ENCODE results near the gene CCDC81.
"Not testable (repeated sequence)": the region's sequence is repeated elsewhere in the genome, so short reads cannot be mapped to it uniquely, and the experiment has no call there.

Gene CCDC81

GRCh38 chr11:86398106-86398505, 23.4 kb downstream of the CCDC81 start:
- no peak overlapping the region for H3K4me3 ChIP-seq (ENCODE audit: low read depth, low read length)
- no peak for TF ChIP-seq CTCF (IDR thresholded peaks at IDR 0.05; ENCODE audit: low read depth, low read length, missing control alignments)
- no peak for DNase-seq (ENCODE audit: low read depth)

- H3K4me3 ChIP-seq (ENCODE audit: low read depth, low read length): no peak overlapping the region
- no peak for DNase-seq (ENCODE audit: low read depth)
- no peak for TF ChIP-seq CTCF (IDR thresholded peaks at IDR 0.05; ENCODE audit: low read depth, low read length, missing control alignments)
These were observed 28.8 kb downstream of the CCDC81 start for GRCh38 chr11:86403458-86403857.

- TF ChIP-seq CTCF (IDR thresholded peaks at IDR 0.05; ENCODE audit: low read depth, low read length, missing control alignments): no peak
- no peak overlapping the region for H3K4me3 ChIP-seq (ENCODE audit: low read depth, low read length)
- DNase-seq (ENCODE audit: low read depth): no peak
These were observed 34.2 kb downstream of the CCDC81 start for GRCh38 chr11:86408845-86409244.

- H3K4me3 ChIP-seq (ENCODE audit: low read depth, low read length): no peak overlapping the region
- TF ChIP-seq CTCF (IDR thresholded peaks at IDR 0.05; ENCODE audit: low read depth, low read length, missing control alignments): no peak
- no peak for DNase-seq (ENCODE audit: low read depth)
These were observed 39.3 kb downstream of the CCDC81 start for GRCh38 chr11:86414032-86414431.

GRCh38 chr11:86415026-86415425, 40.3 kb downstream of the CCDC81 start:
- DNase-seq (ENCODE audit: low read depth): no peak
- TF ChIP-seq CTCF (IDR thresholded peaks at IDR 0.05; ENCODE audit: low read depth, low read length, missing control alignments): no peak
- H3K4me3 ChIP-seq (ENCODE audit: low read depth, low read length): no peak overlapping the region

GRCh38 chr11:86416494-86416893, 41.8 kb downstream of the CCDC81 start:
- no peak for DNase-seq (ENCODE audit: low read depth)
- H3K4me3 ChIP-seq (ENCODE audit: low read depth, low read length): no peak overlapping the region

GRCh38 chr11:86416951-86417350, 42.3 kb downstream of the CCDC81 start:
- not testable (repeated sequence) for H3K4me3 ChIP-seq (ENCODE audit: low read depth, low read length); DNase-seq (ENCODE audit: low read depth)

More at GRCh38 chr11:86416494-86416893, 41.8 kb downstream of the CCDC81 start:
- no peak for TF ChIP-seq CTCF (IDR thresholded peaks at IDR 0.05; ENCODE audit: low read depth, low read length, missing control alignments)

GRCh38 chr11:86418106-86418505, 43.4 kb downstream of the CCDC81 start:
- no peak for TF ChIP-seq CTCF (IDR thresholded peaks at IDR 0.05; ENCODE audit: low read depth, low read length, missing control alignments)
- no peak overlapping the region for H3K4me3 ChIP-seq (ENCODE audit: low read depth, low read length)
- no peak for DNase-seq (ENCODE audit: low read depth)

Data from GM12864 (cell line).